ENCODE data around the gene BACH2.

DNA sequence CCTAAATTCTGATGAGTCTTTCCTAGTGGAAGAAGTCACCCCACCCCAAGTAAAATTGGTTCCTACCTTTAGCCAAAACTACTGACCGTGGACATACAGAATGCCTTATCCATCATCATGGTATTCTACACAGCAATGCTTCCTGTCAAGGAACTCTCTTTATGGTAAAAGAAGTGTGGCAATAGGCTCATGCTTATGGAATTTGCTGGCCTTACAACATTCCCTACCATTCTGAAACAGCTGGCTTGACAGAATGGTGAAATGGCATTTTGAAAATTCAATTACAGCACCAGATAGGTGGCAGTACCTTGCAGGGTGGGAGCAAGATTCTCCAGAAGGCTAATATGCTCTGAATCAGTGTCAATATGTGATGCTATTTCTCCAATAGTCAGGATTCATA lies 41.8 kb upstream of the BACH2 start:
- TF ChIP-seq, protein P1, sequence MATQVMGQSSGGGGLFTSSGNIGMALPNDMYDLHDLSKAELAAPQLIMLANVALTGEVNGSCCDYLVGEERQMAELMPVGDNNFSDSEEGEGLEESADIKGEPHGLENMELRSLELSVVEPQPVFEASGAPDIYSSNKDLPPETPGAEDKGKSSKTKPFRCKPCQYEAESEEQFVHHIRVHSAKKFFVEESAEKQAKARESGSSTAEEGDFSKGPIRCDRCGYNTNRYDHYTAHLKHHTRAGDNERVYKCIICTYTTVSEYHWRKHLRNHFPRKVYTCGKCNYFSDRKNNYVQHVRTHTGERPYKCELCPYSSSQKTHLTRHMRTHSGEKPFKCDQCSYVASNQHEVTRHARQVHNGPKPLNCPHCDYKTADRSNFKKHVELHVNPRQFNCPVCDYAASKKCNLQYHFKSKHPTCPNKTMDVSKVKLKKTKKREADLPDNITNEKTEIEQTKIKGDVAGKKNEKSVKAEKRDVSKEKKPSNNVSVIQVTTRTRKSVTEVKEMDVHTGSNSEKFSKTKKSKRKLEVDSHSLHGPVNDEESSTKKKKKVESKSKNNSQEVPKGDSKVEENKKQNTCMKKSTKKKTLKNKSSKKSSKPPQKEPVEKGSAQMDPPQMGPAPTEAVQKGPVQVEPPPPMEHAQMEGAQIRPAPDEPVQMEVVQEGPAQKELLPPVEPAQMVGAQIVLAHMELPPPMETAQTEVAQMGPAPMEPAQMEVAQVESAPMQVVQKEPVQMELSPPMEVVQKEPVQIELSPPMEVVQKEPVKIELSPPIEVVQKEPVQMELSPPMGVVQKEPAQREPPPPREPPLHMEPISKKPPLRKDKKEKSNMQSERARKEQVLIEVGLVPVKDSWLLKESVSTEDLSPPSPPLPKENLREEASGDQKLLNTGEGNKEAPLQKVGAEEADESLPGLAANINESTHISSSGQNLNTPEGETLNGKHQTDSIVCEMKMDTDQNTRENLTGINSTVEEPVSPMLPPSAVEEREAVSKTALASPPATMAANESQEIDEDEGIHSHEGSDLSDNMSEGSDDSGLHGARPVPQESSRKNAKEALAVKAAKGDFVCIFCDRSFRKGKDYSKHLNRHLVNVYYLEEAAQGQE (IDR thresholded peaks at IDR 0.05; ENCODE audit: borderline replicate concordance) = no peak
- TF ChIP-seq POLR2AphosphoS5 (IDR thresholded peaks at IDR 0.05) (no peak), EZH2 (IDR thresholded peaks at IDR 0.05; ENCODE audit: borderline replicate concordance, insufficient read depth, low read length, poor library complexity, severe bottlenecking) (no peak), MXI1 (conservative IDR thresholded peaks at IDR 0.05; ENCODE audit: poor library complexity, severe bottlenecking) (no peak), EP300 (conservative IDR thresholded peaks at IDR 0.05; ENCODE audit: poor library complexity, severe bottlenecking) (no peak)
- TF ChIP-seq, protein P2, sequence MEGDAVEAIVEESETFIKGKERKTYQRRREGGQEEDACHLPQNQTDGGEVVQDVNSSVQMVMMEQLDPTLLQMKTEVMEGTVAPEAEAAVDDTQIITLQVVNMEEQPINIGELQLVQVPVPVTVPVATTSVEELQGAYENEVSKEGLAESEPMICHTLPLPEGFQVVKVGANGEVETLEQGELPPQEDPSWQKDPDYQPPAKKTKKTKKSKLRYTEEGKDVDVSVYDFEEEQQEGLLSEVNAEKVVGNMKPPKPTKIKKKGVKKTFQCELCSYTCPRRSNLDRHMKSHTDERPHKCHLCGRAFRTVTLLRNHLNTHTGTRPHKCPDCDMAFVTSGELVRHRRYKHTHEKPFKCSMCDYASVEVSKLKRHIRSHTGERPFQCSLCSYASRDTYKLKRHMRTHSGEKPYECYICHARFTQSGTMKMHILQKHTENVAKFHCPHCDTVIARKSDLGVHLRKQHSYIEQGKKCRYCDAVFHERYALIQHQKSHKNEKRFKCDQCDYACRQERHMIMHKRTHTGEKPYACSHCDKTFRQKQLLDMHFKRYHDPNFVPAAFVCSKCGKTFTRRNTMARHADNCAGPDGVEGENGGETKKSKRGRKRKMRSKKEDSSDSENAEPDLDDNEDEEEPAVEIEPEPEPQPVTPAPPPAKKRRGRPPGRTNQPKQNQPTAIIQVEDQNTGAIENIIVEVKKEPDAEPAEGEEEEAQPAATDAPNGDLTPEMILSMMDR (IDR thresholded peaks at IDR 0.05; ENCODE audit: poor library complexity, severe bottlenecking) = no peak
